Peyer's patch (tissue), 4 donors: Measurements from ENCODE around the gene MCTP1.

Experiments used
- POLR2A ChIP-seq, 2 donors: fragments of 450-650 bp; IDR thresholded peaks; one replicate each; pipeline ENCODE4 v1.5.1; 2017; ENCODE audit warnings: antibody characterized with exemption in 2 of 2, mild to moderate bottlenecking in 2 of 2, moderate library complexity in 2 of 2
- TF ChIP-seq, protein P1 (sequence below), 6 experiments: fragments of 450-650 bp in 4 of 6; fragments of 200-600 bp in 2 of 6; sonication (generic) in 1 of 6; IDR thresholded peaks; one replicate each; pipeline ENCODE4 v1.5.1; 2017 to 2019; ENCODE audit warnings: antibody characterized with exemption in 6 of 6, mild to moderate bottlenecking in 3 of 6, moderate library complexity in 1 of 6

DNA sequence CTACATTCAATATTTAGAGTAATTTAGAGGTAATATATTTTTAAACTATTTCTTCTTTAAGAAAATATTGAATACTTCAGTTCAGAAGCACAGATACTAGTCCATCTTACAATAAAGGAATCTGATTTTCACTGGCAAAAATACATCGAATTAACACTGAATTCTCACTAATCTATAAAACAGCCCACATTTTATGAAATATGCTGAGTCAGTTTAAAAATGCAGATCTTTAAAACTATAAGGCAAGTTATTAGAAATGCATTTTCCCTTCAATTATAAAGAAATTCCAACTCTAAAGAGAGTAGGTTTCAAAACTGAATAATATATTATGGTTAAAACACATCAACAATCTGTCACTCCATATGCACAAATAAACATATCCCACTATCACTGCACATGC is 433.9 kb downstream of the MCTP1 start:
- TF ChIP-seq, protein P1, sequence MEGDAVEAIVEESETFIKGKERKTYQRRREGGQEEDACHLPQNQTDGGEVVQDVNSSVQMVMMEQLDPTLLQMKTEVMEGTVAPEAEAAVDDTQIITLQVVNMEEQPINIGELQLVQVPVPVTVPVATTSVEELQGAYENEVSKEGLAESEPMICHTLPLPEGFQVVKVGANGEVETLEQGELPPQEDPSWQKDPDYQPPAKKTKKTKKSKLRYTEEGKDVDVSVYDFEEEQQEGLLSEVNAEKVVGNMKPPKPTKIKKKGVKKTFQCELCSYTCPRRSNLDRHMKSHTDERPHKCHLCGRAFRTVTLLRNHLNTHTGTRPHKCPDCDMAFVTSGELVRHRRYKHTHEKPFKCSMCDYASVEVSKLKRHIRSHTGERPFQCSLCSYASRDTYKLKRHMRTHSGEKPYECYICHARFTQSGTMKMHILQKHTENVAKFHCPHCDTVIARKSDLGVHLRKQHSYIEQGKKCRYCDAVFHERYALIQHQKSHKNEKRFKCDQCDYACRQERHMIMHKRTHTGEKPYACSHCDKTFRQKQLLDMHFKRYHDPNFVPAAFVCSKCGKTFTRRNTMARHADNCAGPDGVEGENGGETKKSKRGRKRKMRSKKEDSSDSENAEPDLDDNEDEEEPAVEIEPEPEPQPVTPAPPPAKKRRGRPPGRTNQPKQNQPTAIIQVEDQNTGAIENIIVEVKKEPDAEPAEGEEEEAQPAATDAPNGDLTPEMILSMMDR (IDR thresholded peaks at IDR 0.05), result no peak
- no peak for TF ChIP-seq POLR2A (IDR thresholded peaks at IDR 0.05)
